Activated T-helper 9 cell treated with anti-CD3 and anti-CD28 coated beads, Interleukin-2, amount 50 U/mL, for 16 hours (primary cell): ENCODE results near the gene FGF22.

Source experiments
- DNase-seq: peaks from one replicate; pipeline ENCODE4 v3.0.0-alpha.2; 2020; ENCODE audit warnings: low read depth

Gene FGF22

GRCh38 chr19:644363-644762, 4.7 kb downstream of the FGF22 start:
- DNase-seq, result no peak

GRCh38 chr19:644789-645188, 5.1 kb downstream of the FGF22 start:
- DNase-seq, result no peak

GRCh38 chr19:645912-646778, 6.5 kb downstream of the FGF22 start:
- DNase-seq, result no peak

- DNase-seq, result no peak
Measured at GRCh38 chr19:646779-647565, 7.3 kb downstream of the FGF22 start.

GRCh38 chr19:647566-648284, 8.0 kb downstream of the FGF22 start:
- no peak for DNase-seq

- DNase-seq, result no peak
Measured at GRCh38 chr19:648305-648704, 8.6 kb downstream of the FGF22 start.

- no peak for DNase-seq
Measured at GRCh38 chr19:648904-649801, 9.5 kb downstream of the FGF22 start.

GRCh38 chr19:650121-650520, 10.4 kb downstream of the FGF22 start:
- DNase-seq, result no peak

GRCh38 chr19:651114-651818, 11.6 kb downstream of the FGF22 start:
- DNase-seq, result no peak

- DNase-seq, result no peak
Measured at GRCh38 chr19:651991-652390, 12.3 kb downstream of the FGF22 start.

- no peak for DNase-seq
Measured at GRCh38 chr19:652467-653389, 13.0 kb downstream of the FGF22 start.

GRCh38 chr19:653425-653824, 13.7 kb downstream of the FGF22 start:
- no peak for DNase-seq

GRCh38 chr19:655691-656090, 16.0 kb downstream of the FGF22 start:
- DNase-seq, result no peak

- no peak for DNase-seq
Measured at GRCh38 chr19:656751-657559, 17.3 kb downstream of the FGF22 start.

GRCh38 chr19:657611-658010, 17.9 kb downstream of the FGF22 start:
- DNase-seq, result no peak

GRCh38 chr19:658059-658839, 18.6 kb downstream of the FGF22 start:
- no peak for DNase-seq

- DNase-seq, result no peak
Measured at GRCh38 chr19:658916-659839, 19.5 kb downstream of the FGF22 start.
